Astrocyte of the hippocampus (primary cell): Measurements from ENCODE around the gene NAGK.
A peak's percentile ranks its signal among the peaks of the same experiment; 100 is the strongest.
"Not testable (repeated sequence)": the region's sequence is repeated elsewhere in the genome, so short reads cannot be mapped to it uniquely, and the experiment has no call there.

Experiments
- DNase-seq: peaks from one replicate; pipeline ENCODE4 v3.0.0; 2011; ENCODE audit warnings: low read depth, low spot score

The NAGK gene

DNA sequence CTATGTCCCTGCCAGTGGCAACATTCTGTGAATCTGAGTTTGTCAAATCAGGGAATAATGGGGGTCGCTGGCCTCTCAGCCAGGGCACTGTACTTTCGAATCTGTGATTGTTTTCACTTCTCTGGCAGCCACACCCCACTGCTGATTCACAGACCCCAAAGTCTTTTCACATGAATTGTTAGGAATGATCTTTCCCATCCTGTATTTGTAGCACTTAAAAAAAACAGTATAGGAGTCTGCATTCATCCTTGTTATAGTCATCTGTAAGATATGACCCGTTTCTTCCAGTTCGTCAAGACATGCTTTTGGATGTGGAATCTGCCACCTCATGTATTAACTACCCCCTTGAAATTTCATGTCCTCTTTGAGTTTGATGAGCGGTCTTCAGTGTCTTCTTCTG is 928 bp downstream of the NAGK start:
- peak; percentile 18 for DNase-seq

DNA sequence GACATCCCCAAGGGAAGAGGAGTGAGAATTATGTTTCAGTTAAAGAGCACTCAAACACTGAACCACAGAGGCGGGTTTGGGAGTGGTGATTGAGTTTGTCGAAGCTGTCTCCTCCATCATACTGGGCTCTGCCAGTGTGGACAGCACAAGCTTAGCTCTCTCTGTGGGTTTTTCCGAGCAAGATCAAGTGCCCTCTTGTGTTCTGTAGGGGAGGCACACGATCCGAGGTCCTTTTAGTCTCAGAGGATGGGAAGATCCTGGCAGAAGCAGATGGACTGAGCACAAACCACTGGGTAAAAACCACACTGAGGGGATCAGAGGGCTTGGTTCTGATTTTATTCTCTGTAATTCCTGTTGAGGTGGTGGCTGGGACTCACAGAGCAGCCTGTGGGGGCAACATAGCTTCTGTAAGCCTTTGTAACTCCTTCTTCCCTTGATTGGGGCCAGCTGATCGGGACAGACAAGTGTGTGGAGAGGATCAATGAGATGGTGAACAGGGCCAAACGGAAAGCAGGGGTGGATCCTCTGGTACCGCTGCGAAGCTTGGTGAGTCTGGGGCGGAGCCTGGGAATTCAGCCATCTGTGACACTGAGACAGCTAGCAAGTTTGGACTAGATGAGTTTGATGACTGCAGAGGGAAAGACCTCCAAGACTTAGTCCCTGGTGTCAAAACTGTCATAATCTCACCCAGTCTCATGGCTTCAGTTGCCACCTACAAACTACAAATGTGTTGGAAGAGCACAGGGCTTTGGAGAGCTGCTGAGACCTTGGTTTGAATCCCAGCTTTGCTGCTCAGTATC is 2.0 kb downstream of the NAGK start:
- DNase-seq, result peak; percentile 29

DNA sequence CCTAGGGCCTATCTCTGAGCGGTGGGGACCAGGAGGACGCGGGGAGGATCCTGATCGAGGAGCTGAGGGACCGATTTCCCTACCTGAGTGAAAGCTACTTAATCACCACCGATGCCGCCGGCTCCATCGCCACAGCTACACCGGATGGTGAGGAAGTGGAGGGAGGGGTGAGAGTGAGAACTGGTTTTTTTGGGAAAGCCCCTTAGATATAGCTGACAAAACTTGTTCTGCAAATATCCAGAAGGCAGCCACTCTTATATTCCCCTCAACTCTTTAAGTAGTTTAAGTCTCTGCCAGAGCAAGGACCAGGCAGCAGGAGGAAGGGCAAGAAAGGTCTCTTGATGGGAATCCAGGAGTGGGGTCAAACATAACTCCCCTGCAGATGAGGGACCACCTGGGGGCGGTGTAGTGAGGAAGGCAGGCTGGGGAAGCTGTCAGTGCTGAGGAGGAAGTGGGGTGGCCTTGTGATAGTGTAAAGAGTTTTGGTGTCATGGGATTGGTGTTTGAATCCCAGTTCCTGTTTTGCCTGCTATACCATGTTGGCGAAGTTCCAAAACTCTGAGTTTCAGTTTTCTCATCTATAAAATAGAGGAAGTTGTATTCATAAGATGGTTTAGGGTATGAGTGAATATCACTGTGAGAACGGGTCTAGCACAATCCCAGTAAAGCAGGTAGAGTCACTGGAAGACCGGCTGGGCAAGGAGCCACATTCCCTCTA is 3.4 kb downstream of the NAGK start:
- no peak for DNase-seq

DNA sequence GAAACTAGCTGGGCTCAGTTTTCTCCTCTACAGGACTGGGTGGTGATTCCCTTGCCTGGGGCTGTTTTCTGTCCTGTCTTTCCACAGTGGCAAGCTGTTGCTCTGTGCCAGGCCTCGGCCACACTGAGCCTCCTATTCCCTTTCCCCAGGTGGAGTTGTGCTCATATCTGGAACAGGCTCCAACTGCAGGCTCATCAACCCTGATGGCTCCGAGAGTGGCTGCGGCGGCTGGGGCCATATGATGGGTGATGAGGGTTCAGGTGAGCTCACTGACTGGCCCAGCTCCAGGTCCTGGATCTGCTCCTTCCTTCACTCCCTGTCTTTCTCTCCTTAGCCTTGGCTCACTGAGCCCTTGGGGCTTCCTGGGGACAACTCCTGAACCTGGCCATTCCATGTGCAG is 4.0 kb downstream of the NAGK start:
- DNase-seq, result no peak

GRCh38 chr2:71073475-71073874 is 5.0 kb downstream of the NAGK start:
- DNase-seq, result no peak

GRCh38 chr2:71074893-71075395 is 6.5 kb downstream of the NAGK start:
- DNase-seq, result no peak

DNA sequence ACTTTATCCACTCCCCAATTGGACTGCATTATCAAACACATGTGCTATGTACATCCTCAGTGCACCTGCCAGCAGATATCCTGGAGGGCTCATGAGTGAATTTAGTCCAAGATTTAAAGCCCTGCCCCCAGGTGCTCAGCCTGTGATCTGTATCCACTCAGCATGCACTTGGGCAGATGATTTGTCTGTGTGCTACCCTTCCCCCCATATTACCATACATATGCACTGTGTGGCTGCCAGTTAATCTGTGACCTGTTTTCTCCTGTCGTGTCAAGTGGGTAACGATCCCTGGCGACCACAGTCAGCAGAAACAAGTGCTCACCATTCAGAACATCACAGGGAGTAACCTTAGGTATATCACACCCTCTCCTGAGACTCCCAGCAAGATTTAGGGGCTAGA is 10.2 kb downstream of the NAGK start:
- no peak for DNase-seq

GRCh38 chr2:71082402-71083252 is 14.2 kb downstream of the NAGK start:
- no peak for DNase-seq

DNA sequence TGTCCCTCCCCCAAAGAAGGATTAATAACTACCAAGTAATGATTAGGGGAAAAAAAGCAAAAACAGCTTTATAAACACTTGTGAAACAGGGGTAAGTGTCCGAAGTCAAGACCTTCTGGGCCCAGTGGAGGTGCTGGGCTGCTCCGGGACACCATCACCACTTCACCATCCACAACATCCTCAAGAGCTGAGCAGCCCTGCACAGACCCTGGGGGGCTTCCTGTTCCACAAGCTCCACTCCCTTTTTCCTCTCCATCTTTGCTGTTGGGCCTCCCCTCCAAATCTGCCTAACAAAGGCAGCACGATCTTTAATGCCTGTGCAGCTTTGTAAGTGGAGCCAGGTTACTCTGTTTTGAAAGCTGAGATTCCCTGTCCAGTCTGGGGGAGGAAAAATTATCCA is 14.8 kb downstream of the NAGK start:
- not testable (repeated sequence) for DNase-seq

GRCh38 chr2:71083752-71084312 is 15.4 kb downstream of the NAGK start:
- not testable (repeated sequence) for DNase-seq

DNA sequence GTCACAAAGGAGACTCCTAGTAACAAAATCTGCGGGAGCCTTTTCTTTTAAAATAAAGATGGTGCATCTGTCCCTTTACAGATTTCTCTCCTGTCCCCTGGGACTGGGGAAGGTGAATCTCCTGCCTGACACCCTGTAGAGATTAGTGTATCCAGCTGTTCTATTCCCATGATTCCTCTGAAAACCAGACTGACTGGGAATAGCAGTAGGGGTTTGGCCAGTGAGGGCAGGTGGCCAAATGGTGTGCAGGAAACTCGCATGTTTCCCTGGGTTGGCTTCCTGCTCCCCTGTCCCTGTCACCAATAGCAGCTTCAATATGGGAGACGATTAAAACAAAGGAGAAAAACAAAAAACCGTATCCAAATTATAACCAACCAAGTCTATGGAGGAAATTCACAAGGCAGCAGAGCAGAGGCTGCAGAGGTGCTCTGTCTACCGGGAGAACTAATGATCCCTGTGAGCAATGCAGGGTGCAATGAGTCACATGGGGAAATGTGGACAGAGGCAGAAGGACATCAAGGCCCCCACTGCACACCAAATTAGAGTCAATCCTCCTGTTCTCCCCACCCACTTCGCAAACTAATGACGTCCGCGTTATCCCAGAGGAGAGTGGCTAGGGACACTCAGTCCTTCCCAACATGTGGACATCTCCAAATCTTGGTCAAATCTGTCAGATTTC is 17.0 kb downstream of the NAGK start:
- DNase-seq, result not testable (repeated sequence)

- not testable (repeated sequence) for DNase-seq
These were observed 21.0 kb downstream of the NAGK start for GRCh38 chr2:71089475-71089874.

- DNase-seq, result not testable (repeated sequence)
These were observed 23.4 kb downstream of the NAGK start for GRCh38 chr2:71091808-71092207.

DNA sequence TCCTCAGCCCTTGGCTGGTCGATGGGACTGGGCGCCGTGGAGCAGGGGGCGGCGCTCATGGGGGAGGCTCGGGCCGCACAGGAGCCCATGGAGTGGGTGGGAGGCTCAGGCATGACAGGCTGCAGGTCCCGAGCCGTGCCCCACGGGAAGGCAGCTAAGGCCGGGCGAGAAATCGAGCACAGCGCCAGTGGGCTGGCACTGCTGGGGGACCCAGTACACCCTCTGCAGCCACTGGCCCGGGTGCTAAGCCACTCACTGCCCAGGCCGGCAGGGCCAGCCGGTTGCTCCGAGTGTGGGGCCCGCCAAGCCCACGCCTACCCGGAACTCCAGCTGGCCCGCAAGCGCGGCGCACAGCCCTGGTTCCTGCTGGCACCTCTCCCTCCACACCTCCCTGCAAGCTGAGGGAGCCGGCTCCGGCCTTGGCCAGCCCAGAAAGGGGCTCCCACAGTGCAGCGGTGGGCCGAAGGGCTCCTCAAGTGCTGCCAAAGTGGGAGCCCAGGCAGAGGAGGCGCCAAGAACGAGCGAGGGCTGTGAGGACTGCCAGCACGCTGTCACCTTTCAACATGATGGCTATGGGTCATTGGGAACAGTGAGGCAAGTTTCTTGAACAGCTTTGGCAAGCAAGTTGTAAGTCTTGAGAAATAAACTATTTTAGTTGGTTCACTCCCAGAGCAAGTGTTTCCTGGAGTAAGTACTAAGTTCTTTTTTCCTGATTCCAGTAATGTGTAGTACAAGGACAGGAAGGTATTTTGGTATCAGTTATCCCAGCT is 24.2 kb downstream of the NAGK start:
- DNase-seq, result not testable (repeated sequence)

DNA sequence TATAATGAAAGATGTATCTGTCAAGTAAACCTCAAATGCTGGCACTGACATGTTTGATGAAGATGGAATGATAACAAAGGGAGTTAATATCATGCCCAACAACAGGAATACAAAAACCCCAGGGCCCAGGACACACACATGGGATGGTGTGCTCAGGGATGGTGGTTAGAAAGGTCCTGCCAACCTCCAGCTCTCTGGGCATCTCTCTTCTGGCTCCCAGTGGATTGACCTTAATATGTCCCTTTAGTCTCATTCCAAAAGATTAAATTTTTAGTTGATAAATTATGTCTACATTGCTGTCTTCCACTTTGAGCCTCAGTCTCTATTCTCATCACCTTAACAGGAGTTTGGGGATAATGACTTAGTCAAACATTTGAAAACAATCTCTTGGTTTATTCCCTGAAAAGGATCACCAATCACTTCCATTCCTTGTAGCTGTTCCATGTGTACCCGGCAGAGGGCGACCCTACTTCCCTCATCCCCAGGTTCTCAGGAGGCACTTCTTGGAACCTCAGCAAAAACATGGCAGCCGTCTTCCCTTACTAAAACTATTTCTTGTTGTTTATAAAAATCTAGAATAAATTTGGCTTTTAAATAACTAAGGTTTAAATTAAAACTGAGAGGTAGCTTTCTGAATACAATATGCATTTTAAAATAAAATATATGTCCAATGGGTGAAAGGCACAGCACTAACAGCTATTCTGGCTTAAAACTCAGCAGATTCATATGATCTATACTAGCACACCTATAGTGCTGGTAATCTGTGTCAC is 31.9 kb downstream of the NAGK start:
- DNase-seq, result peak; percentile 75

DNA sequence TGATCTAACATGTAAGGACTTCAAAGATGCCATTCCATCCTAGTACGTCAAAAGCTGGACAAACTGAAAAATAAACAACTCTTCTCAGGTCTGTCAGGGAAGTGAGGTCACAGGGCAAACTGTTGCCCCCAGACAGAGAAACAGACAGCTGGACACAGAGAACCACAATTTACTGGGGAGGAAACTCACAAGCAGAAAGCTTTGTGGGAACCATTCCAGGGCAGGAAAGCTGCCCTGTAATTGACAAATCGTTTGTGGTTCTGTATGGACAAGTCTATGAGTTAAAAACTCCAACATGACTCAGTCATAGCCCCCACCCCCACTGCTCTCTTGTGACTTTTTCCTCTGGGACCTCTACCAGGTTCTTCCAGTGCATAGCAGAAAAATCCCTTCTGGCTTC is 33.2 kb downstream of the NAGK start:
- peak; percentile 90 for DNase-seq

DNA sequence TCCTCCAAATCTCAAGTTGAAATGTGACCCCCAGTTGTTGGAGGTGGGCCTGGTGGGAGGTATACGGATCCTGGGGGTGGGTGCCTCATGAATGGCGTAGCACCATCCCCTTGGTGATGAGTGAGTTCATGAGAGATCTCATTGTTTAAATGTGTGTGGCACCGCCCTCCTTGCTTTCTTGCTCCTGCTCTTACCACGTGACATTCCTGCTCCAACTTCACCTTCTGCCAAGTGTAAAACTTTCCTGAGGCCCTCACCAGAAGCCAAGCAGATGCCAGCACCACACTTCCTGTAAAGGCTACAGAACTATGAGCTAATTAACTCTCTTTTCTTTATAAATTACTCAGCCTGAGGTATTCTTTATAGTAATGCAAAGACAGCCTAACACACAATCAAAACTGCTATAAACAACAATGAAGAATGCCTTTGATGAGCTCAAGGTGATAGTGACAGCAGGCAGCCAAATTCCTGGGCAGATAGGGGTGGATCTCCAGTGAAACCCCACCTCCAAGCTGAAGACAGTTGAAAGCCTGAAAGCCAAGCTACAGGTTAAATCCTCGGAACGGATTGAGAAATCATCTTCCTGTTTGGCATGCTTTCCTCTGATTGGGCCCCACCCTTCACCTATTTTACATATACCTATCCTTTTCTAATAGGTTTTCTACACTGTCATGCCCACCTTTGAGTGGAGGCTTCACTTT is 34.7 kb downstream of the NAGK start:
- DNase-seq, result no peak

GRCh38 chr2:71103809-71104208 is 35.4 kb downstream of the NAGK start:
- DNase-seq, result no peak

GRCh38 chr2:71106463-71106862 is 38.0 kb downstream of the NAGK start:
- DNase-seq, result not testable (repeated sequence)
